ENCODE data around the gene SLC9A1. TPM values are rescaled to one million over a fixed set of nuclear protein-coding genes. Genes with fewer than 3 reads are reported as not detected.

SLC9A1 gene
- total and polyA plus RNA-seq, 2 donors (not counting 1 experiment from before 2014, with no cell fraction given) = 7.3 to 22.5 TPM

- TF ChIP-seq EZH2 (IDR thresholded peaks at IDR 0.05; ENCODE audit: borderline replicate concordance, insufficient read depth, low read depth, low read length, poor library complexity, severe bottlenecking) = no peak
- TF ChIP-seq, protein P1, sequence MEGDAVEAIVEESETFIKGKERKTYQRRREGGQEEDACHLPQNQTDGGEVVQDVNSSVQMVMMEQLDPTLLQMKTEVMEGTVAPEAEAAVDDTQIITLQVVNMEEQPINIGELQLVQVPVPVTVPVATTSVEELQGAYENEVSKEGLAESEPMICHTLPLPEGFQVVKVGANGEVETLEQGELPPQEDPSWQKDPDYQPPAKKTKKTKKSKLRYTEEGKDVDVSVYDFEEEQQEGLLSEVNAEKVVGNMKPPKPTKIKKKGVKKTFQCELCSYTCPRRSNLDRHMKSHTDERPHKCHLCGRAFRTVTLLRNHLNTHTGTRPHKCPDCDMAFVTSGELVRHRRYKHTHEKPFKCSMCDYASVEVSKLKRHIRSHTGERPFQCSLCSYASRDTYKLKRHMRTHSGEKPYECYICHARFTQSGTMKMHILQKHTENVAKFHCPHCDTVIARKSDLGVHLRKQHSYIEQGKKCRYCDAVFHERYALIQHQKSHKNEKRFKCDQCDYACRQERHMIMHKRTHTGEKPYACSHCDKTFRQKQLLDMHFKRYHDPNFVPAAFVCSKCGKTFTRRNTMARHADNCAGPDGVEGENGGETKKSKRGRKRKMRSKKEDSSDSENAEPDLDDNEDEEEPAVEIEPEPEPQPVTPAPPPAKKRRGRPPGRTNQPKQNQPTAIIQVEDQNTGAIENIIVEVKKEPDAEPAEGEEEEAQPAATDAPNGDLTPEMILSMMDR (IDR thresholded peaks at IDR 0.05) = no peak
- H3K9ac ChIP-seq (ENCODE audit: low read length) = no peak overlapping the region
- no peak overlapping the region for H3K27ac Mint-ChIP-seq
- DNase-seq (no peak), ATAC-seq (ENCODE audit: low read depth) (no peak)
- H2AFZ ChIP-seq (ENCODE audit: insufficient read depth, low read depth, low read length, poor library complexity, severe bottlenecking) = no peak overlapping the region
- no peak overlapping the region for H3K4me3 ChIP-seq (ENCODE audit: control extremely low read depth in 1 of 5, extremely low read depth in 1 of 5, insufficient read depth in 1 of 5, low read depth in 2 of 5, low read length in 4 of 5)
- H3K4me2 ChIP-seq (replicated peaks; ENCODE audit: low read depth, low read length, poor library complexity, severe bottlenecking) = no peak overlapping the region
- peaks cover 18% of the 10 kb centered on the region for H3K4me1 Mint-ChIP-seq
- peaks cover 7 to 21% of the 10 kb centered on the region in 2 donors for H3K4me1 ChIP-seq (ENCODE audit: control insufficient read depth in 2 of 2, insufficient read depth in 2 of 2, low read length in 2 of 2)
- ChIA-PET CTCF (interaction anchor here (1.0 to 1.2 kb wide), 2 partner anchors 17 to 27 kb away, joined by 3 to 4 read pairs; no protein-coding TSS in a partner anchor), POLR2A (interaction anchor here (0.6 kb wide), 1 partner anchor 63 kb away, joined by 8 read pairs; no protein-coding TSS in a partner anchor)
- H4K20me1 ChIP-seq (ENCODE audit: control insufficient read depth, insufficient read depth, low read length, poor library complexity, severe bottlenecking) = no peaks in the 10 kb centered on the region
- peaks cover 17% of the 10 kb centered on the region for H3K79me2 ChIP-seq (ENCODE audit: control insufficient read depth, insufficient read depth, low read length)
- H3K9me3 ChIP-seq (ENCODE audit: control extremely low read depth in 1 of 3, control insufficient read depth in 2 of 3, insufficient read depth in 1 of 3, low read length in 2 of 3) = no peaks in the 10 kb centered on the region
- 100% methylated on average over 2 of the region's 3 CpGs for WGBS (ENCODE audit: insufficient coverage)
- no peaks in the 10 kb centered on the region for H3K27me3 ChIP-seq (replicated peaks in 1 of 4; ENCODE audit: control extremely low read depth in 1 of 4, control insufficient read depth in 3 of 4, insufficient read depth in 4 of 4, low read length in 3 of 4)
- H3K9me3 Mint-ChIP-seq (ENCODE audit: insufficient read depth) = no peaks in the 10 kb centered on the region
- H3K4me3 Mint-ChIP-seq = no peak overlapping the region
- H3K27me3 Mint-ChIP-seq = no peaks in the 10 kb centered on the region
- H3K36me3 ChIP-seq (replicated peaks in 1 of 2; ENCODE audit: control extremely low read depth in 1 of 2, control insufficient read depth in 1 of 2, extremely low read depth in 1 of 2, insufficient read depth in 2 of 2, low read length in 1 of 2) = peaks cover 0 to 2% of the 10 kb centered on the region in 2 experiments
- H3K27ac ChIP-seq (ENCODE audit: low read length in 2 of 2) = no peak overlapping the region
- intact Hi-C loops (cut with micrococcal nuclease) = no loop called here
Measured at GRCh38 chr1:27129225-27129624, 25.7 kb downstream of the SLC9A1 start.

GRCh38 chr1:27127419-27127818 lies 27.5 kb downstream of the SLC9A1 start:
- no peak overlapping the region for H3K9ac ChIP-seq (ENCODE audit: low read length)
- no peaks in the 10 kb centered on the region for H4K20me1 ChIP-seq (ENCODE audit: control insufficient read depth, insufficient read depth, low read length, poor library complexity, severe bottlenecking)
- no peak overlapping the region for H2AFZ ChIP-seq (ENCODE audit: insufficient read depth, low read depth, low read length, poor library complexity, severe bottlenecking)
- ATAC-seq (ENCODE audit: low read depth) = no peak
- Mint-ChIP-seq H3K4me1 (peaks cover 6% of the 10 kb centered on the region), H3K27ac (no peak overlapping the region), H3K4me3 (no peak overlapping the region), H3K9me3 (ENCODE audit: insufficient read depth) (no peaks in the 10 kb centered on the region), H3K27me3 (no peaks in the 10 kb centered on the region)
- no peaks in the 10 kb centered on the region for H3K9me3 ChIP-seq (ENCODE audit: control extremely low read depth in 1 of 3, control insufficient read depth in 2 of 3, insufficient read depth in 1 of 3, low read length in 2 of 3)
- H3K4me3 ChIP-seq (ENCODE audit: control extremely low read depth in 1 of 5, extremely low read depth in 1 of 5, insufficient read depth in 1 of 5, low read depth in 2 of 5, low read length in 4 of 5) = no peak overlapping the region
- H3K27ac ChIP-seq (ENCODE audit: low read length in 2 of 2) = no peak overlapping the region
- peaks cover 17% of the 10 kb centered on the region for H3K79me2 ChIP-seq (ENCODE audit: control insufficient read depth, insufficient read depth, low read length)
- WGBS (ENCODE audit: insufficient coverage) = 100% methylated on average over 3 of the region's 3 CpGs
- H3K27me3 ChIP-seq (replicated peaks in 1 of 4; ENCODE audit: control extremely low read depth in 1 of 4, control insufficient read depth in 3 of 4, insufficient read depth in 4 of 4, low read length in 3 of 4) = no peaks in the 10 kb centered on the region
- ChIA-PET CTCF (no interaction called here), POLR2A (no interaction called here)
- intact Hi-C loops (cut with micrococcal nuclease) = no loop called here
- TF ChIP-seq, protein P1 (IDR thresholded peaks at IDR 0.05) = no peak
- peaks cover 5 to 9% of the 10 kb centered on the region in 2 donors for H3K4me1 ChIP-seq (ENCODE audit: control insufficient read depth in 2 of 2, insufficient read depth in 2 of 2, low read length in 2 of 2)
- no peak overlapping the region for H3K4me2 ChIP-seq (replicated peaks; ENCODE audit: low read depth, low read length, poor library complexity, severe bottlenecking)
- no peak for DNase-seq
- H3K36me3 ChIP-seq (replicated peaks in 1 of 2; ENCODE audit: control extremely low read depth in 1 of 2, control insufficient read depth in 1 of 2, extremely low read depth in 1 of 2, insufficient read depth in 2 of 2, low read length in 1 of 2) = peaks cover 0 to 2% of the 10 kb centered on the region in 2 experiments
